HepG2 (cell line): Measurements from ENCODE around the gene AUP1. TPM values are rescaled to one million over a fixed set of nuclear protein-coding genes. Genes with fewer than 3 reads are reported as not detected.

ENCODE experiments used
- ATF2 ChIP-seq: sonication (generic); formaldehyde crosslinking; IDR thresholded peaks from 2 replicates; pipeline ENCODE4 v1.4.0; 2020; ENCODE audit warnings: missing genetic modification reagents
- ATF3 ChIP-seq: sonication (generic); formaldehyde crosslinking; IDR thresholded peaks from 2 replicates; pipeline ENCODE4 v1.4.0; 2020; ENCODE audit warnings: missing genetic modification reagents
- ELK4 ChIP-seq: sonication (generic); formaldehyde crosslinking; IDR thresholded peaks from 2 replicates; pipeline ENCODE4 v1.9.0; 2021; ENCODE audit warnings: missing genetic modification reagents, borderline replicate concordance
- FUBP1 ChIP-seq: sonication (generic); formaldehyde crosslinking; IDR thresholded peaks from 2 replicates; pipeline ENCODE4 v1.5.1; 2020; ENCODE audit warnings: missing genetic modification reagents, mild to moderate bottlenecking, borderline replicate concordance
- JARID2 ChIP-seq: sonication (generic); formaldehyde crosslinking; IDR thresholded peaks from 2 replicates; pipeline ENCODE4 v1.8.1; 2023; ENCODE audit warnings: missing genetic modification reagents, inconsistent platforms; ENCODE audit not compliant: insufficient replicate concordance
- KDM6A ChIP-seq: IDR thresholded peaks from 2 replicates; pipeline ENCODE4 v1.6.1; 2016; ENCODE audit warnings: low read depth
- MAFF ChIP-seq: IDR thresholded peaks from 2 replicates; pipeline ENCODE4 v1.6.1; 2011; ENCODE audit warnings: low read depth, low read length, improper control_type of control experiment
- PHF21A ChIP-seq: sonication (generic); formaldehyde crosslinking; IDR thresholded peaks from 2 replicates; pipeline ENCODE4 v1.5.0; 2020; ENCODE audit warnings: mild to moderate bottlenecking, missing genetic modification reagents
- POLR2G ChIP-seq: fragments of 200-400 bp; formaldehyde crosslinking; IDR thresholded peaks from 2 replicates; pipeline ENCODE4 v1.6.1; 2018; ENCODE audit warnings: mild to moderate bottlenecking, low read depth, low read length, moderate library complexity
- SIN3B ChIP-seq: fragments of 150-350 bp; IDR thresholded peaks from 2 replicates; pipeline ENCODE4 v1.6.1; 2014; ENCODE audit warnings: low read length
- SMC3 ChIP-seq: IDR thresholded peaks from 2 replicates; pipeline ENCODE4 v1.6.1; 2011; ENCODE audit warnings: low read length, improper control_type of control experiment
- SOX5 ChIP-seq: IDR thresholded peaks from 2 replicates; pipeline ENCODE4 v1.6.1; 2016; ENCODE audit warnings: borderline replicate concordance
- TRAFD1 ChIP-seq: sonication (generic); formaldehyde crosslinking; IDR thresholded peaks from 2 replicates; pipeline ENCODE4 v1.5.1; 2020; ENCODE audit warnings: missing genetic modification reagents, mild to moderate bottlenecking, borderline replicate concordance
- ZBTB37 ChIP-seq: sonication (generic); formaldehyde crosslinking; IDR thresholded peaks from 2 replicates; pipeline ENCODE4 v1.4.0; 2020; ENCODE audit warnings: mild to moderate bottlenecking, missing genetic modification reagents
- ZNF138 ChIP-seq: sonication (generic); formaldehyde crosslinking; IDR thresholded peaks from 2 replicates; pipeline ENCODE4 v1.5.0; 2020; ENCODE audit warnings: mild to moderate bottlenecking, low read depth, missing genetic modification reagents
- ZNF280B ChIP-seq: sonication (generic); formaldehyde crosslinking; IDR thresholded peaks from 2 replicates; pipeline ENCODE4 v1.5.0; 2020; ENCODE audit warnings: missing genetic modification reagents, mild to moderate bottlenecking, borderline replicate concordance
- ZNF354B ChIP-seq: sonication (generic); formaldehyde crosslinking; IDR thresholded peaks from 2 replicates; pipeline ENCODE4 v1.8.0; 2022; ENCODE audit warnings: mild to moderate bottlenecking, missing genetic modification reagents
- ZNF382 ChIP-seq: sonication (generic); formaldehyde crosslinking; IDR thresholded peaks from 2 replicates; pipeline ENCODE4 v1.5.0; 2020; ENCODE audit warnings: missing genetic modification reagents, mild to moderate bottlenecking, borderline replicate concordance
- ZNF576 ChIP-seq: sonication (generic); formaldehyde crosslinking; IDR thresholded peaks from 2 replicates; pipeline ENCODE4 v1.4.0; 2020; ENCODE audit warnings: mild to moderate bottlenecking, missing genetic modification reagents
- polyA plus RNA-seq, 8 experiments: library from polyadenylated mRNA; depleted of rRNA in 3 of 8; stranded (reverse) in 7 of 8; unstranded in 1 of 8; fragments of >200 nt; fragmentation: Illumina TruSeq in 4 of 8; extraction: Trizol in 4 of 8; gene quantifications; 2 replicates each; pipeline versions ENCODE4 v1.2.1 to v1.2.3, GENCODE V29; 2011 to 2016; ENCODE audit warnings: low read depth in 4 of 8, missing spikeins in 1 of 8, mixed read lengths in 1 of 8; ENCODE audit not compliant: insufficient read depth in 1 of 8
- total RNA-seq, 5 experiments: library from RNA; depleted of rRNA; stranded (reverse); fragments of >200 nt; fragmentation: Illumina TruSeq; extraction: Trizol; gene quantifications; 2 replicates each; pipeline ENCODE4 v1.2.3, GENCODE V29; 2016; ENCODE audit warnings: low read depth in 1 of 5

The AUP1 gene
- total and polyA plus RNA-seq, 2 of the 13 experiments (the other 11 are each of a cell fraction or from before 2014, with no cell fraction given) = 174 to 267 TPM

- TF ChIP-seq ZNF576 (CRISPR knock-in tag) (no peak), FUBP1 (CRISPR knock-in tag) (no peak), ZBTB37 (CRISPR knock-in tag) (no peak), ZNF354B (CRISPR knock-in tag) (no peak), ZNF280B (CRISPR knock-in tag) (no peak), SMC3 (no peak), TRAFD1 (CRISPR knock-in tag) (no peak), MAFF (no peak), ZNF382 (CRISPR knock-in tag) (no peak), SIN3B (no peak), ELK4 (CRISPR knock-in tag) (no peak), ATF2 (CRISPR knock-in tag) (no peak), KDM6A (CRISPR knock-in tag) (no peak), JARID2 (CRISPR knock-in tag) (no peak), PHF21A (CRISPR knock-in tag) (no peak), POLR2G (0 out of 2 replicates have a peak, but pooled peaks have one; percentile 47), ATF3 (CRISPR knock-in tag) (no peak), SOX5 (CRISPR knock-in tag) (no peak), ZNF138 (CRISPR knock-in tag) (no peak)
Measured at GRCh38 chr2:74499267-74499939, 30.1 kb downstream of the AUP1 start, which contains the start of gene LBX2 (continued).
